Heart left ventricle (tissue), 16 donors: ENCODE data around the gene PRIMA1. TPM values are rescaled to one million over a fixed set of nuclear protein-coding genes. Genes with fewer than 3 reads are reported as not detected.

Experiments
- ATAC-seq, 4 donors: fragments of 200-7000 bp; cut with Tn5 transposase; one replicate each; pipeline ENCODE4 v1.9.1; 2020 to 2022; ENCODE audit warnings: moderate library complexity in 4 of 4, mild to moderate bottlenecking in 3 of 4, moderate number of reproducible peaks in 1 of 4
- DNase-seq, 5 donors: peaks; one replicate each; pipeline ENCODE4 v3.0.0-alpha.2; 2020
- H3K27ac ChIP-seq, 12 donors: fragments of 200-600 bp; sonication (generic) in 4 of 12; one replicate each; pipeline versions ENCODE4 v1.5.0 to v1.8.0; 2016 to 2022; ENCODE audit warnings: mild to moderate bottlenecking in 2 of 12
- H3K27me3 ChIP-seq, 9 donors: fragments of 200-600 bp; sonication (generic) in 2 of 9; one replicate each; pipeline versions ENCODE4 v1.5.1 to v1.8.0; 2016 to 2022; ENCODE audit warnings: mild to moderate bottlenecking in 3 of 9
- H3K36me3 ChIP-seq, 9 donors: fragments of 200-600 bp; sonication (generic) in 2 of 9; one replicate each; pipeline versions ENCODE4 v1.5.0 to v1.8.0; 2018 to 2022; ENCODE audit warnings: mild to moderate bottlenecking in 2 of 9
- H3K4me1 ChIP-seq, 12 donors: fragments of 200-600 bp; sonication (generic) in 4 of 12; one replicate each; pipeline versions ENCODE4 v1.5.0 to v1.8.0; 2016 to 2022; ENCODE audit warnings: mild to moderate bottlenecking in 3 of 12
- H3K4me3 ChIP-seq, 12 donors: fragments of 200-600 bp; sonication (generic) in 4 of 12; one replicate each; pipeline versions ENCODE4 v1.5.0 to v1.8.0; 2017 to 2022; ENCODE audit warnings: mild to moderate bottlenecking in 9 of 12, moderate library complexity in 4 of 12
- H3K9me3 ChIP-seq, 12 donors: fragments of 200-600 bp; sonication (generic) in 4 of 12; one replicate each; pipeline versions ENCODE4 v1.5.0 to v1.8.0; 2016 to 2022; ENCODE audit warnings: mild to moderate bottlenecking in 1 of 12
- CTCF ChIP-seq, 12 donors: fragments of 200-600 bp; sonication (generic) in 4 of 12; IDR thresholded peaks; one replicate each; pipeline versions ENCODE4 v1.5.0 to v1.8.0; 2018 to 2022; ENCODE audit warnings: antibody characterized with exemption in 12 of 12, mild to moderate bottlenecking in 5 of 12
- POLR2A ChIP-seq, 2 donors: fragments of 450-650 bp; IDR thresholded peaks; one replicate each; pipeline ENCODE4 v1.6.1; 2017; ENCODE audit warnings: antibody characterized with exemption in 2 of 2, mild to moderate bottlenecking in 2 of 2, moderate library complexity in 2 of 2
- WGBS, 4 donors: extraction: QIAGEN DNeasy Blood & Tissue Kit in 2 of 4; methylation state at CpG; one replicate each; pipeline versions ENCODE4 v1.1.5 to v1.1.7; 2013 to 2018; 5-methylcytosine and 5-hydroxymethylcytosine counted together
- intact Hi-C, 10 donors: fragments of 100-400 bp; cut with DNase I; formaldehyde crosslinking; loops; one replicate each; pipeline versions ENCODE4 v1.11.1 to v1.14.2; 2022
- polyA plus RNA-seq, 2 donors: library from polyadenylated mRNA; stranded (reverse); fragments of 200-250 nt; gene quantifications; one replicate each; pipeline ENCODE4 v1.2.3, GENCODE V29; 2013
- total RNA-seq, 9 donors: library from RNA; depleted of rRNA in 2 of 9; stranded (reverse); fragments of >200 nt in 2 of 9; fragmentation: NEBNext Ultra II Directional in 3 of 9; extraction: Animal tissue kit (Norgen Biotek cat#: 25700) in 3 of 9; gene quantifications; one replicate each; pipeline versions ENCODE4 v1.1.0 to v1.2.4, GENCODE V29; 2016 to 2023
- donor health status: ischemic (EF 13 %, LVEDD 7.1; RV severe dilation, severe dysfunction).
- donor health status: healthy with polysubstance abuse.
- donor health status: DM: no; HTN: yes; CAD: no.
- donor health status: DM: no; HTN: no; CAD: no.
- donor health status: ischemic (EF 25% LVEDD 6.9; RV normal size, moderate dysfunction).
- donor health status: ischemic (EF 25% LVEDD 5.7; RV mildly dilated, moderate dysfunction).
- donor health status: healthy.
- donor health status: DM: yes; HTN: yes; CAD: no.
- donor health status: ischemic (EF 35%, LVEDD 5.7; RV mildly dilated, moderate dysfunction).
- donor health status: nonischemic (EF 11% LVEDD 7.7; RV severe dilation, severe dysfunction).
- donor health status: DM: yes; HTN: yes; CAD: no.
- donor health status: PGD.
- donor health status: ischemic (EF 29% LVEDD 5.4; RV normal size, mild dysfunction).
- donor health status: nonischemic (EF 23%, LVEDD 6.1; RV moderate dilation, normal function).

Gene PRIMA1
- total and polyA plus RNA-seq, 11 donors, result 1.4 to 27.5 (median 5.0) TPM

GRCh38 chr14:93749076-93749420 is 39.2 kb downstream of the PRIMA1 start:
- WGBS, 4 donors, result 75 to 85% (median 78%) methylated on average over 8 of the region's 8 CpGs
- H3K9me3 ChIP-seq, result no peaks in the 10 kb centered on the region
- peak overlapping the region; percentile 73 to 99 (median 85) for H3K27ac ChIP-seq
- DNase-seq, result no peak
- intact Hi-C loops, result loop anchor here in 1 of 10 donors (5.0 kb wide), 1 partner anchor 38 kb away; the partner anchor contains the start of gene PRIMA1
- no peaks in the 10 kb centered on the region for H3K27me3 ChIP-seq
- H3K4me1 ChIP-seq, result peaks cover 0 to 51% (median 18%) of the 10 kb centered on the region in 12 donors
- no peak overlapping the region for H3K4me3 ChIP-seq
- no peaks in the 10 kb centered on the region for H3K36me3 ChIP-seq
- ATAC-seq, result no peak
- TF ChIP-seq POLR2A (IDR thresholded peaks at IDR 0.05) (no peak), CTCF (IDR thresholded peaks at IDR 0.05) (no peak)

- ATAC-seq, result peak; percentile 78 to 83 (median 80)
- H3K4me3 ChIP-seq, result peak overlapping the region in 1 of 12 donors; percentile 4
- peak overlapping the region; percentile 73 to 99 (median 85) for H3K27ac ChIP-seq
- intact Hi-C loops, result loop anchor here in 1 of 10 donors (5.0 kb wide), 1 partner anchor 39 kb away; the partner anchor contains the start of gene PRIMA1
- TF ChIP-seq CTCF (IDR thresholded peaks at IDR 0.05) (no peak), POLR2A (IDR thresholded peaks at IDR 0.05) (no peak)
- WGBS, 4 donors, result 24 to 40% (median 26%) methylated on average over 23 to 25 of the region's 25 CpGs
- no peaks in the 10 kb centered on the region for H3K27me3 ChIP-seq
- H3K4me1 ChIP-seq, result peaks cover 0 to 47% (median 17%) of the 10 kb centered on the region in 12 donors
- no peaks in the 10 kb centered on the region for H3K36me3 ChIP-seq
- no peaks in the 10 kb centered on the region for H3K9me3 ChIP-seq
- DNase-seq, result peak in 4 of 5 donors; percentile 46 to 86 (median 67)
Observed at GRCh38 chr14:93748208-93749075, 39.8 kb downstream of the PRIMA1 start.

GRCh38 chr14:93747560-93747959 is 40.7 kb downstream of the PRIMA1 start:
- Histone ChIP-seq H3K27ac (peak overlapping the region in 9 of 12 donors; percentile 73 to 99 (median 87)), H3K9me3 (no peaks in the 10 kb centered on the region), H3K4me1 (peaks cover 0 to 48% (median 17%) of the 10 kb centered on the region in 12 donors), H3K27me3 (no peaks in the 10 kb centered on the region), H3K4me3 (no peak overlapping the region), H3K36me3 (no peaks in the 10 kb centered on the region)
- no peak for DNase-seq
- no peak for ATAC-seq
- WGBS, 4 donors, result 91 to 96% (median 91%) methylated on average over 1 of the region's 1 CpG
- intact Hi-C loops, result loop anchor here in 1 of 10 donors (5.0 kb wide), 1 partner anchor 40 kb away; the partner anchor contains the start of gene PRIMA1
- TF ChIP-seq CTCF (IDR thresholded peaks at IDR 0.05) (no peak), POLR2A (IDR thresholded peaks at IDR 0.05) (no peak)

- peaks cover 0 to 48% (median 15%) of the 10 kb centered on the region in 12 donors for H3K4me1 ChIP-seq
- ATAC-seq (no peak), DNase-seq (no peak)
- TF ChIP-seq POLR2A (IDR thresholded peaks at IDR 0.05), result no peak
- no peak for TF ChIP-seq CTCF (IDR thresholded peaks at IDR 0.05)
- H3K9me3 ChIP-seq, result no peaks in the 10 kb centered on the region
- H3K4me3 ChIP-seq, result no peak overlapping the region
- WGBS, 4 donors, result 62 to 77% (median 72%) methylated on average over 15 of the region's 15 CpGs
- peak overlapping the region in 1 of 12 donors; percentile 78 for H3K27ac ChIP-seq
- intact Hi-C loops, result loop anchor here in 1 of 10 donors (5.0 kb wide), 1 partner anchor 40 kb away; the partner anchor contains the start of gene PRIMA1
- no peaks in the 10 kb centered on the region for H3K27me3 ChIP-seq
- H3K36me3 ChIP-seq, result no peaks in the 10 kb centered on the region
Observed at GRCh38 chr14:93747102-93747501, 41.2 kb downstream of the PRIMA1 start.
